HUES48 (cell line): ENCODE measurements around the gene PDZD4.

Experiments
- H3K27ac ChIP-seq: one replicate; pipeline ENCODE4 v1.7.0; 2013; ENCODE audit warnings: low read depth, low read length, inconsistent platforms
- H3K27me3 ChIP-seq: 2 replicates; pipeline ENCODE4 v1.6.1; 2013; ENCODE audit warnings: mild to moderate bottlenecking, low read length; ENCODE audit not compliant: control insufficient read depth, insufficient read depth
- H3K36me3 ChIP-seq: 2 replicates; pipeline ENCODE4 v1.6.1; 2013; ENCODE audit warnings: low read length; ENCODE audit not compliant: control insufficient read depth, insufficient read depth
- H3K4me1 ChIP-seq: 2 replicates; pipeline ENCODE4 v1.6.1; 2013; ENCODE audit warnings: mild to moderate bottlenecking, low read length; ENCODE audit not compliant: control insufficient read depth, insufficient read depth
- H3K4me3 ChIP-seq: 2 replicates; pipeline ENCODE4 v1.5.1; 2013; ENCODE audit warnings: mild to moderate bottlenecking, low read depth, low read length
- H3K9ac ChIP-seq: 2 replicates; pipeline ENCODE4 v1.6.1; 2013; ENCODE audit warnings: mild to moderate bottlenecking, low read depth, low read length, moderate library complexity
- H3K9me3 ChIP-seq: 2 replicates; pipeline ENCODE4 v1.6.1; 2013; ENCODE audit warnings: low read length; ENCODE audit not compliant: control insufficient read depth, insufficient read depth

PDZD4 gene

GRCh38 chrX:153769158-153769864, 61.0 kb downstream of the PDZD4 start:
- Histone ChIP-seq H3K9me3 (peaks cover 28% of the 10 kb centered on the region; the same call in 1 of the 2 replicates), H3K36me3 (no peaks in the 10 kb centered on the region), H3K4me3 (no peak overlapping the region), H3K27ac (no peak overlapping the region), H3K27me3 (no peaks in the 10 kb centered on the region), H3K9ac (no peak overlapping the region), H3K4me1 (no peaks in the 10 kb centered on the region)

DNA sequence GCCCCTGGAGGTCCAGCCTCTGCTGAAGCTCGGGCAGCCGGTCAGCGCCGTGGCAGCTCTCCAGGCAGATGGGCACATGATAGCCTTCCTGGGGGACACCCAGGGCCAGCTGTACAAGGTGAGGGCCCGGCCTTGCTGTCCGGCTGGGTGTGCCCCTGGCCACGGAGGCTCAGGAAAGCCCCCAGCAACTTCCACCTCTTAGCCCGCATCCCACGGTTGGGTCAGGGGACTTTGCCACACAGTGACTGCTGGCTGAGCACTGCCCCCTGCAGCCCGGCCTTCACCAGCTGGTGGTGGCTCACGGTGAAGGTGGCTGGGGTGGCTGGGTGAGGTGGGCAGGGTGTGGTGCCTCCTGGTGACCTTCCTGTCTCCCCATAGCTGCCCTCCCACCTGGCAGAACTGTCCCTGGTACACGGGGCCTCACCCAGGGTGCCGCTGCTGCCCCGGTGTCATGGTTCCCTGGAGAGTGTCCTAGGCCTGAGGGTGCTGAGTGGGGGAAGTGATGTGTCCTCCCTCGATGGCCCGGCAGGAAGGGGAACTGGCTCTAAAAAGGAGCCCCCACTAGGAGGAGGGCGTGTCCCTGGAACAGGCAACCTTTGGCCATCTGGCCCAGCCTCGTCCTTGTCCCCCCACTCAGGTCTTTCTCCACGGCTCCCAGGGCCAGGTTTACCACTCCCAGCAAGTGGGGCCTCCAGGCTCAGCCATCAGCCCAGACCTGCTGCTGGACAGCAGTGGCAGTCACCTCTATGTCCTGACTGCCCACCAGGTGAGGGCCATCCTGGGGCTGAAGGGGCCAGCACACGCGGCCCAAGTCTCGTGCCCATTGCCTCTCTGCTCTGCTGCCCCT, 61.8 kb downstream of the PDZD4 start:
- H3K4me1 ChIP-seq: no peaks in the 10 kb centered on the region
- H3K27me3 ChIP-seq: no peaks in the 10 kb centered on the region
- no peak overlapping the region for H3K9ac ChIP-seq
- no peak overlapping the region for H3K27ac ChIP-seq
- H3K4me3 ChIP-seq: no peak overlapping the region
- no peaks in the 10 kb centered on the region for H3K36me3 ChIP-seq
- H3K9me3 ChIP-seq: peaks cover 28% of the 10 kb centered on the region; the same call in 1 of the 2 replicates

DNA sequence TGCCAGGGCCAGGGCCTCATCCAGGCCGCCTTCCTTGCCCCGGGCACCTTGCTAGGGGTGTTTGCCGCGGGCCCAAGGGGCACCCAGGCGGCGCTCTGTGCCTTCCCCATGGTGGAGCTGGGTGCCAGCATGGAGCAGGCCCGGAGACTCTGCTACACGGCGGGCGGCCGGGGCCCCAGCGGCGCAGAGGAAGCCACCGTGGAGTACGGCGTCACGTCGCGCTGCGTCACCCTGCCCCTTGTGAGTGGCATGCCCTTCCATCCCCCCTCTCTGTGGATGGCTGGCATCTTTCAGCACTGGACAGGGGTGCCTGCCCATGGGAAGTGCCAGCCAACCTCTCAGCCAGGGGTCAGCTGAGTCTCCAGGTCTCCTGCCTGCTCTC, 62.7 kb downstream of the PDZD4 start:
- Histone ChIP-seq H3K9me3 (peaks cover 29% of the 10 kb centered on the region; the same call in 1 of the 2 replicates), H3K27ac (no peak overlapping the region), H3K9ac (no peak overlapping the region), H3K4me1 (no peaks in the 10 kb centered on the region), H3K4me3 (no peak overlapping the region), H3K27me3 (no peaks in the 10 kb centered on the region), H3K36me3 (no peaks in the 10 kb centered on the region)

GRCh38 chrX:153766871-153767673, 63.3 kb downstream of the PDZD4 start:
- H3K9ac ChIP-seq: no peak overlapping the region
- H3K27me3 ChIP-seq: no peaks in the 10 kb centered on the region
- H3K27ac ChIP-seq: no peak overlapping the region
- H3K36me3 ChIP-seq: no peaks in the 10 kb centered on the region
- no peak overlapping the region for H3K4me3 ChIP-seq
- no peaks in the 10 kb centered on the region for H3K4me1 ChIP-seq
- H3K9me3 ChIP-seq: peaks cover 28% of the 10 kb centered on the region; the same call in 1 of the 2 replicates

- Histone ChIP-seq H3K4me3 (no peak overlapping the region), H3K27ac (no peak overlapping the region), H3K4me1 (no peaks in the 10 kb centered on the region), H3K9ac (no peak overlapping the region), H3K36me3 (no peaks in the 10 kb centered on the region), H3K27me3 (no peaks in the 10 kb centered on the region), H3K9me3 (peaks cover 28% of the 10 kb centered on the region; the same call in 1 of the 2 replicates)
These were observed 64.1 kb downstream of the PDZD4 start for GRCh38 chrX:153766098-153766817.

DNA sequence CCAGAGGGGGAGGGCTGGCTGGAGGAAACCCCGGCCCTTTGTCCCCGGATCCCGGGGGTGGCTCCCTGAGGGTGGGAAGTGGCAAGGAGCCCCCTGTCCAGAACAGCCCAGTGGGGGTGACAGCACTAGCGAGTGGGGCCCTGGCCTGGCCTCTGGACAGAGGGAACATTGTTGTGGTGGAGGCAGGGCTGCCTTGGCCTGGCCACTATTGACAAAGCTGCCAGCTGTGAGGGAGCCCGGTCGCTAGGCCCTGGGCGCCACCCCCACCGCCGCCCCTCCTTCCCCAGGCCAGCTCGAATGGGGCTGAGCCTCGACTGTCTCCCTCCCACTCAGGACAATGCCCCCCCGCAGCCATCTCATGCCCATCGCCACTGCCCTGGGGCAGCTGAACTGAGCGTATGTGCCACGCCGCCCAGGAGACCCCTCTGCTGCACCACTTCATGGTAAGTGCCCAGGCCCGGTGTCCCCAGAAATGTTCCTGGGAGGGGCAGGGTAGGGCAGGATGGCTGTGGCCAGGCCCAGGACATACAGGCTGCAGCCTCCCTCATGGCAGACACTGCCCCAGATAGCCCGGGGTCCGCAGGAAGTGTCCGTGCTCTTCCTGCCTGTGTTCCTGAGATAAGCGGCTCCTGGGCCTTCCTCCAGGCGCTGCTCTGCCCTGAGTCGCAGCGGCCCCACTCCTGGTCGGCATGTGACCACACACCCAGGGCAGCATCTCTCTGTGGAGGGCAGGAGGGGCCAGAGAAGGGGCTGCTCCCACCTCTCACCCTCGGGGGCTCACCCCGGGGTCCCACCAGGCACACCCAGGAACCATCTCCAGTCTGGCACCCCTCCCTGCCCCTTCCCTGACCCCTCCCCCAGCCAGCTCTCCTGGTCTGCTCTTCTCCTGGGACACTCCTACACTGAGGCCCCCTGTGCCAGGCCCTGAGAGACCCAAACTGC, 64.9 kb downstream of the PDZD4 start:
- no peak overlapping the region for H3K9ac ChIP-seq
- H3K4me1 ChIP-seq: no peaks in the 10 kb centered on the region
- no peaks in the 10 kb centered on the region for H3K27me3 ChIP-seq
- H3K36me3 ChIP-seq: no peaks in the 10 kb centered on the region
- no peak overlapping the region for H3K27ac ChIP-seq
- H3K4me3 ChIP-seq: no peak overlapping the region
- H3K9me3 ChIP-seq: peaks cover 26% of the 10 kb centered on the region; the same call in 1 of the 2 replicates

- Histone ChIP-seq H3K4me3 (no peak overlapping the region), H3K9me3 (peaks cover 20% of the 10 kb centered on the region; the same call in 1 of the 2 replicates), H3K27ac (no peak overlapping the region), H3K9ac (no peak overlapping the region), H3K27me3 (no peaks in the 10 kb centered on the region), H3K36me3 (no peaks in the 10 kb centered on the region), H3K4me1 (no peaks in the 10 kb centered on the region)
These were observed 65.6 kb downstream of the PDZD4 start for GRCh38 chrX:153764786-153765137.

- peaks cover 19% of the 10 kb centered on the region; the same call in 1 of the 2 replicates for H3K9me3 ChIP-seq
- H3K27me3 ChIP-seq: no peaks in the 10 kb centered on the region
- H3K27ac ChIP-seq: no peak within 1 kb of the TSS
- no peaks in the 10 kb centered on the region for H3K4me1 ChIP-seq
- H3K9ac ChIP-seq: no peak within 1 kb of the TSS
- H3K36me3 ChIP-seq: no peaks in the 10 kb centered on the region
- no peak within 1 kb of the TSS for H3K4me3 ChIP-seq
These were observed 66.2 kb downstream of the PDZD4 start, which contains the start of gene PLXNB3 for GRCh38 chrX:153763989-153764755. Gene PLXNB3, plus strand, starts transcription at chrX:153764249. Its CDS starts 1,287 bp downstream, at chrX:153765536.

DNA sequence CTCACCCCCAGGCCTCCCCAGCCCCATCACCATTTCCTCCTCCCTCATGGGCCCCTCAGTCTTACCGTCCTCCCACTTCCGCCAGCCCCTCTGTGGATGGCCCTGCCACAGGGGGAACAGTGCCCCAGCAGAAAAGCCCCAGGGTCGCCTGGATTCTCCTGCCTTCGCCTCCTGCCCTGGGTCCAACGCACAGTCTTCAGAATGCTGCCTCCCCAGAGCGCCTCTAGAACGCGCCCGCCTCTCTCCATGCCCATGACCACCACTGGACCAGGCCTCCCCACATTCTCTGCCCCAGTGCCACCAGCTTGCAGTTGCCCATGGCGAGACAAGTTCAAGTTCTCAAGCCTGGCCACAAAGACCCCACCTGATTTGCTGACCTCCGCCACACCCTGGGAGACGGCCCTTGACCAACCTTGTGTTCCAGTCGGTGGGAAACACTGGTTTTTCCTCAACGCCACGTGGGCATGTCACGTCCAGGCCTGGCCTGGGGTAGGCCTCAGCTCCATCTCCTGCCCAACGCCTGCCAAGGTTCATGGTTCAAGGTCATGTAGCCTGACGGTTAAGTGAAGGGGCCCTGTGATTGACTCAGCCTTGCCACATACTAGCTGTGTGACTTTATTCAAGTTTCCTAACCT, 66.9 kb downstream of the PDZD4 start:
- no peaks in the 10 kb centered on the region for H3K4me1 ChIP-seq
- H3K36me3 ChIP-seq: no peaks in the 10 kb centered on the region
- no peaks in the 10 kb centered on the region for H3K27me3 ChIP-seq

More for the DNA sequence above, 66.9 kb downstream of the PDZD4 start:
- no peak overlapping the region for H3K9ac ChIP-seq
- H3K27ac ChIP-seq: no peak overlapping the region
- H3K4me3 ChIP-seq: no peak overlapping the region
- peaks cover 18% of the 10 kb centered on the region; the same call in 1 of the 2 replicates for H3K9me3 ChIP-seq
